Neural progenitor cell (in vitro differentiated cells): ENCODE results near the gene DAPK2. TPM values are rescaled to one million over a fixed set of nuclear protein-coding genes. Genes with fewer than 3 reads are reported as not detected.

Source experiments
- DNase-seq: peaks from one replicate; pipeline ENCODE4 v3.0.0-alpha.2; 2016; ENCODE audit warnings: low spot score
- H2AFZ ChIP-seq: fragments of 200-600 bp; sonication (generic); replicated peaks from 2 replicates; pipeline ENCODE4 v1.6.1; 2016; ENCODE audit warnings: antibody characterized with exemption
- H3F3A ChIP-seq: fragments of 200-600 bp; sonication (generic); 2 replicates; pipeline ENCODE4 v1.6.1; 2016; ENCODE audit warnings: antibody characterized with exemption, low read depth
- H3K27ac ChIP-seq: fragments of 200-600 bp; sonication (generic); 2 replicates; pipeline ENCODE4 v1.5.1; 2016; ENCODE audit warnings: mild to moderate bottlenecking
- H3K27me3 ChIP-seq: fragments of 200-600 bp; sonication (generic); 2 replicates; pipeline ENCODE4 v1.6.1; 2016; ENCODE audit warnings: mild to moderate bottlenecking, moderate library complexity
- H3K36me3 ChIP-seq: fragments of 200-600 bp; sonication (generic); 2 replicates; pipeline ENCODE4 v1.5.1; 2016
- H3K4me1 ChIP-seq: fragments of 200-600 bp; sonication (generic); 2 replicates; pipeline ENCODE4 v1.6.1; 2016; ENCODE audit warnings: mixed run types
- H3K4me2 ChIP-seq: fragments of 200-600 bp; sonication (generic); 2 replicates; pipeline ENCODE4 v1.6.1; 2016
- H3K4me3 ChIP-seq: fragments of 200-600 bp; sonication (generic); 2 replicates; pipeline ENCODE4 v1.5.1; 2016
- H3K79me2 ChIP-seq: fragments of 200-600 bp; sonication (generic); 2 replicates; pipeline ENCODE4 v1.6.1; 2016; ENCODE audit warnings: low read depth
- H3K9ac ChIP-seq: fragments of 200-600 bp; sonication (generic); 2 replicates; pipeline ENCODE4 v1.6.1; 2016
- H3K9me3 ChIP-seq: fragments of 200-600 bp; sonication (generic); 2 replicates; pipeline ENCODE4 v1.5.1; 2016; ENCODE audit warnings: low read depth
- H4K20me1 ChIP-seq: fragments of 200-600 bp; sonication (generic); 2 replicates; pipeline ENCODE4 v1.6.1; 2016; ENCODE audit warnings: low read depth
- H3K27ac Mint-ChIP-seq: 3 replicates; pipeline ENCODE4 v1.8.0; 2021; ENCODE audit warnings: mixed read lengths
- H3K27me3 Mint-ChIP-seq: 2 replicates; pipeline ENCODE4 v1.8.0; 2022; ENCODE audit warnings: low read depth, mild to moderate bottlenecking, inconsistent platforms, moderate library complexity, mixed read lengths; ENCODE audit not compliant: insufficient read depth
- H3K36me3 Mint-ChIP-seq: 3 replicates; pipeline ENCODE4 v1.8.0; 2021; ENCODE audit warnings: mixed read lengths
- H3K4me1 Mint-ChIP-seq: 3 replicates; pipeline ENCODE4 v1.8.0; 2021; ENCODE audit warnings: mixed read lengths
- H3K4me3 Mint-ChIP-seq: 3 replicates; pipeline ENCODE4 v1.8.0; 2021; ENCODE audit warnings: mild to moderate bottlenecking, moderate library complexity, mixed read lengths
- H3K9me3 Mint-ChIP-seq: 3 replicates; pipeline ENCODE4 v1.8.0; 2020; ENCODE audit warnings: mixed read lengths
- EZH2 ChIP-seq: fragments of 200-600 bp; sonication (generic); IDR thresholded peaks from 2 replicates; pipeline ENCODE4 v1.6.1; 2017; ENCODE audit warnings: antibody characterized with exemption, mild to moderate bottlenecking, moderate library complexity
- EZH2phosphoT487 ChIP-seq: fragments of 200-600 bp; sonication (generic); IDR thresholded peaks from 2 replicates; pipeline ENCODE4 v1.6.1; 2017; ENCODE audit warnings: antibody characterized with exemption
- total RNA-seq: library from RNA; depleted of rRNA; stranded (reverse); fragments of >200 nt; gene quantifications from 2 replicates; pipeline ENCODE4 v1.2.3, GENCODE V29; 2015; ENCODE audit warnings: low replicate concordance
- TF ChIP-seq, protein P1 (sequence below): fragments of 200-600 bp; sonication (generic); IDR thresholded peaks from 2 replicates; pipeline ENCODE4 v1.5.1; 2017; ENCODE audit warnings: antibody characterized with exemption, mild to moderate bottlenecking

The DAPK2 gene
- total RNA-seq, 1 donor from 2014 or later = 5.4 TPM

DNA sequence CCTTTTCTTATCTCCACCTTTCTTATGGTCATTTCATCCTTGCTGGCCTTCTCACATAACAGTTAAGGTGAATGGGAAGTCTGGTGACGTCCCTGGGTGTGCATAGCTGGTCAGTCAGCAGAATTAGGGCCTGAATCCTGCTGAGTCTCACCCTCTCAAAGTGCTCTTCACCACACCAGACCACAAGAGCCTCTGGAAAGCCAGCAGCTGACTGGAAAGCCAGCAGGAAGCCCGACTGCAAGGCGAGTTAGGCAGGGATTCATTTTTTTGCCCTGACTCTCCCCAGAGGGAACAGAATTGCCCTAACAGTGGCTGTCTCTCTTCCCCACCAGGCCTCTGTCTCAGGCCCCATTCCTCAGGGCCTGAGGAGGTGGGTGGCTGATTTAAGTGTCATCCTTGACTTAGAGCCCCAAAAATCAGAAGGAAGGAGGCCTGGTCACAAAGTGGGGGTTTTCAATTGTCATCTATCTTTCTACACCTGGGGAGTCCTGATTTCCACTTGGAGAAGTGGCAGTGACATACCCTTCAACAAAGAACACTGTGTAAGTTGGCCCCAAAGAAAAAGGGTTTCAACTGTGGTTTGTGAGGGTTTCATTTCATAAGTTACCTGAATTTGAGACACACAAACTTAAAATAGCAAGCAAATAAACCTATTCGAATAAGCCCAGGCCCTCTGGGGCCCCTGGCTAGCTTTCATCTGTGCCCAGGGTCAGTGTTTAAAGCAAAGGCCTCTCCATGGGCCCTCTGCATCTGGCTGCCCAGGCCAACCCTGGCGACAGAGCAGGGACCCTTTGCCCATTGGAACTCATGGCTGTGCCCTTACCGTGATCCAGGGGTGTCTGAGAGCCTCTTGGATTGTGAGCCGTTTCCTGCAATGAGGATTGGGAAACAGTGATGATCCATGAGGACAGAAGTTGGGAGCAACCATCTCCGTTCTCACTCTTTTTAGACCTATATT lies 122.0 kb downstream of the DAPK2 start:
- no peaks in the 10 kb centered on the region for H3K36me3 Mint-ChIP-seq
- no peaks in the 10 kb centered on the region for H3K9me3 ChIP-seq
- no peak overlapping the region for H3K27ac ChIP-seq
- H3K4me2 ChIP-seq = no peak overlapping the region
- TF ChIP-seq EZH2 = no peak
- H3K9ac ChIP-seq = no peak overlapping the region
- H3K9me3 Mint-ChIP-seq = no peaks in the 10 kb centered on the region
- H3K4me1 Mint-ChIP-seq = peaks cover 13% of the 10 kb centered on the region
- no peaks in the 10 kb centered on the region for H3K79me2 ChIP-seq
- no peak overlapping the region for H3K4me3 ChIP-seq
- H3K4me1 ChIP-seq = peaks cover 9% of the 10 kb centered on the region
- peaks cover under 1% of the 10 kb centered on the region for H3K27me3 Mint-ChIP-seq
- no peaks in the 10 kb centered on the region for H3F3A ChIP-seq
- no peak overlapping the region for H2AFZ ChIP-seq
- no peaks in the 10 kb centered on the region for H4K20me1 ChIP-seq
- no peak overlapping the region for H3K27ac Mint-ChIP-seq
- no peaks in the 10 kb centered on the region for H3K27me3 ChIP-seq
- no peak for DNase-seq
- no peak overlapping the region for H3K4me3 Mint-ChIP-seq
- no peaks in the 10 kb centered on the region for H3K36me3 ChIP-seq

GRCh38 chr15:63922916-63923315 lies 123.4 kb downstream of the DAPK2 start:
- no peak for DNase-seq
- Histone ChIP-seq H3K9ac (no peak overlapping the region), H3K4me3 (no peak overlapping the region), H3K4me2 (no peak overlapping the region), H3K27me3 (no peaks in the 10 kb centered on the region), H2AFZ (no peak overlapping the region), H3K9me3 (no peaks in the 10 kb centered on the region), H3F3A (peaks cover 1% of the 10 kb centered on the region), H3K27ac (no peak overlapping the region), H3K79me2 (no peaks in the 10 kb centered on the region), H3K36me3 (no peaks in the 10 kb centered on the region), H3K4me1 (peaks cover 17% of the 10 kb centered on the region), H4K20me1 (no peaks in the 10 kb centered on the region)
- Mint-ChIP-seq H3K4me1 (peaks cover 21% of the 10 kb centered on the region), H3K27ac (no peak overlapping the region), H3K4me3 (no peak overlapping the region), H3K36me3 (no peaks in the 10 kb centered on the region), H3K9me3 (no peaks in the 10 kb centered on the region), H3K27me3 (no peaks in the 10 kb centered on the region)
- TF ChIP-seq, protein P1, sequence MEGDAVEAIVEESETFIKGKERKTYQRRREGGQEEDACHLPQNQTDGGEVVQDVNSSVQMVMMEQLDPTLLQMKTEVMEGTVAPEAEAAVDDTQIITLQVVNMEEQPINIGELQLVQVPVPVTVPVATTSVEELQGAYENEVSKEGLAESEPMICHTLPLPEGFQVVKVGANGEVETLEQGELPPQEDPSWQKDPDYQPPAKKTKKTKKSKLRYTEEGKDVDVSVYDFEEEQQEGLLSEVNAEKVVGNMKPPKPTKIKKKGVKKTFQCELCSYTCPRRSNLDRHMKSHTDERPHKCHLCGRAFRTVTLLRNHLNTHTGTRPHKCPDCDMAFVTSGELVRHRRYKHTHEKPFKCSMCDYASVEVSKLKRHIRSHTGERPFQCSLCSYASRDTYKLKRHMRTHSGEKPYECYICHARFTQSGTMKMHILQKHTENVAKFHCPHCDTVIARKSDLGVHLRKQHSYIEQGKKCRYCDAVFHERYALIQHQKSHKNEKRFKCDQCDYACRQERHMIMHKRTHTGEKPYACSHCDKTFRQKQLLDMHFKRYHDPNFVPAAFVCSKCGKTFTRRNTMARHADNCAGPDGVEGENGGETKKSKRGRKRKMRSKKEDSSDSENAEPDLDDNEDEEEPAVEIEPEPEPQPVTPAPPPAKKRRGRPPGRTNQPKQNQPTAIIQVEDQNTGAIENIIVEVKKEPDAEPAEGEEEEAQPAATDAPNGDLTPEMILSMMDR = no peak
- TF ChIP-seq EZH2 (no peak), EZH2phosphoT487 (no peak)

GRCh38 chr15:63922261-63922904 lies 123.9 kb downstream of the DAPK2 start:
- Mint-ChIP-seq H3K4me1 (peaks cover 26% of the 10 kb centered on the region), H3K36me3 (no peaks in the 10 kb centered on the region), H3K27ac (no peak overlapping the region), H3K4me3 (no peak overlapping the region), H3K27me3 (no peaks in the 10 kb centered on the region), H3K9me3 (no peaks in the 10 kb centered on the region)
- H3K9me3 ChIP-seq = no peaks in the 10 kb centered on the region
- H3K79me2 ChIP-seq = no peaks in the 10 kb centered on the region
- no peaks in the 10 kb centered on the region for H4K20me1 ChIP-seq
- H2AFZ ChIP-seq = no peak overlapping the region
- peaks cover 7% of the 10 kb centered on the region for H3F3A ChIP-seq
- no peak overlapping the region for H3K27ac ChIP-seq
- no peak overlapping the region for H3K4me2 ChIP-seq
- H3K36me3 ChIP-seq = no peaks in the 10 kb centered on the region
- H3K4me3 ChIP-seq = no peak overlapping the region
- H3K4me1 ChIP-seq = peaks cover 22% of the 10 kb centered on the region
- DNase-seq = no peak
- H3K27me3 ChIP-seq = no peaks in the 10 kb centered on the region
- no peak overlapping the region for H3K9ac ChIP-seq
- TF ChIP-seq EZH2phosphoT487 (no peak), EZH2 (no peak)
- TF ChIP-seq, protein P1 = no peak
